ENCODE measurements around the gene DOCK8. TPM values are rescaled to one million over a fixed set of nuclear protein-coding genes. Genes with fewer than 3 reads are reported as not detected.
A peak's percentile ranks its signal among the peaks of the same experiment; 100 is the strongest.

The DOCK8 gene
- total RNA-seq, 2 donors from 2014 or later = 199 to 213 TPM

- Mint-ChIP-seq H3K27ac (no peak overlapping the region), H3K4me1 (ENCODE audit: low read depth) (no peaks in the 10 kb centered on the region), H3K4me3 (no peak overlapping the region), H3K27me3 (ENCODE audit: low read depth) (no peaks in the 10 kb centered on the region), H3K36me3 (ENCODE audit: insufficient read depth in 2 of 2) (peaks cover 4 to 29% of the 10 kb centered on the region in 2 donors), H3K9me3 (no peaks in the 10 kb centered on the region)
- ATAC-seq (replicated peaks in 1 of 2) (no peak), DNase-seq (no peak)
Measured at GRCh38 chr9:312596-313320, 98.1 kb downstream of the DOCK8 start.

GRCh38 chr9:316382-316965 lies 101.8 kb downstream of the DOCK8 start:
- H3K9me3 Mint-ChIP-seq = no peaks in the 10 kb centered on the region
- no peak for DNase-seq
- H3K4me1 Mint-ChIP-seq (ENCODE audit: low read depth) = no peaks in the 10 kb centered on the region
- no peak overlapping the region for H3K4me3 Mint-ChIP-seq
- H3K27ac Mint-ChIP-seq = no peak overlapping the region
- ATAC-seq (replicated peaks in 1 of 2) = peak in 1 of 2 donors; percentile 9
- H3K36me3 Mint-ChIP-seq (ENCODE audit: insufficient read depth in 2 of 2) = peaks cover 4 to 25% of the 10 kb centered on the region in 2 donors
- H3K27me3 Mint-ChIP-seq (ENCODE audit: low read depth) = no peaks in the 10 kb centered on the region

- Mint-ChIP-seq H3K27ac (no peak overlapping the region), H3K9me3 (no peaks in the 10 kb centered on the region), H3K4me3 (no peak overlapping the region), H3K36me3 (ENCODE audit: insufficient read depth in 2 of 2) (peaks cover 7 to 22% of the 10 kb centered on the region in 2 donors), H3K27me3 (ENCODE audit: low read depth) (no peaks in the 10 kb centered on the region), H3K4me1 (ENCODE audit: low read depth) (no peaks in the 10 kb centered on the region)
- ATAC-seq (replicated peaks in 1 of 2) (no peak), DNase-seq (no peak)
Measured at GRCh38 chr9:318646-319045, 104.0 kb downstream of the DOCK8 start.

GRCh38 chr9:324971-325370 lies 110.3 kb downstream of the DOCK8 start:
- Mint-ChIP-seq H3K27me3 (ENCODE audit: low read depth) (no peaks in the 10 kb centered on the region), H3K36me3 (ENCODE audit: insufficient read depth in 2 of 2) (peaks cover 4 to 8% of the 10 kb centered on the region in 2 donors), H3K9me3 (no peaks in the 10 kb centered on the region), H3K27ac (peak overlapping the region; percentile 8), H3K4me3 (no peak overlapping the region), H3K4me1 (ENCODE audit: low read depth) (no peaks in the 10 kb centered on the region)
- DNase-seq (no peak), ATAC-seq (replicated peaks in 1 of 2) (no peak)

GRCh38 chr9:326667-327066 lies 112.0 kb downstream of the DOCK8 start:
- H3K4me3 Mint-ChIP-seq = no peak overlapping the region
- peaks cover 8 to 19% of the 10 kb centered on the region in 2 donors for H3K36me3 Mint-ChIP-seq (ENCODE audit: insufficient read depth in 2 of 2)
- H3K27ac Mint-ChIP-seq = peak overlapping the region; percentile 76
- DNase-seq = no peak
- H3K27me3 Mint-ChIP-seq (ENCODE audit: low read depth) = no peaks in the 10 kb centered on the region
- H3K9me3 Mint-ChIP-seq = no peaks in the 10 kb centered on the region
- H3K4me1 Mint-ChIP-seq (ENCODE audit: low read depth) = no peaks in the 10 kb centered on the region
- ATAC-seq (replicated peaks in 1 of 2) = no peak

- H3K27me3 Mint-ChIP-seq (ENCODE audit: low read depth) = no peaks in the 10 kb centered on the region
- ATAC-seq (replicated peaks in 1 of 2) = no peak
- H3K27ac Mint-ChIP-seq = peak overlapping the region; percentile 54
- no peak for DNase-seq
- H3K9me3 Mint-ChIP-seq = no peaks in the 10 kb centered on the region
- peaks cover 7 to 26% of the 10 kb centered on the region in 2 donors for H3K36me3 Mint-ChIP-seq (ENCODE audit: insufficient read depth in 2 of 2)
- no peak overlapping the region for H3K4me3 Mint-ChIP-seq
- H3K4me1 Mint-ChIP-seq (ENCODE audit: low read depth) = no peaks in the 10 kb centered on the region
Measured at GRCh38 chr9:328453-328852, 113.8 kb downstream of the DOCK8 start.

- no peak overlapping the region for H3K27ac Mint-ChIP-seq
- H3K36me3 Mint-ChIP-seq (ENCODE audit: insufficient read depth in 2 of 2) = peaks cover 16 to 44% of the 10 kb centered on the region in 2 donors
- no peaks in the 10 kb centered on the region for H3K27me3 Mint-ChIP-seq (ENCODE audit: low read depth)
- H3K4me1 Mint-ChIP-seq (ENCODE audit: low read depth) = no peaks in the 10 kb centered on the region
- no peak for DNase-seq
- H3K9me3 Mint-ChIP-seq = no peaks in the 10 kb centered on the region
- no peak overlapping the region for H3K4me3 Mint-ChIP-seq
- ATAC-seq (replicated peaks in 1 of 2) = no peak
Measured at GRCh38 chr9:331197-331596, 116.5 kb downstream of the DOCK8 start.

GRCh38 chr9:335373-335772 lies 120.7 kb downstream of the DOCK8 start:
- no peaks in the 10 kb centered on the region for H3K27me3 Mint-ChIP-seq (ENCODE audit: low read depth)
- no peak overlapping the region for H3K4me3 Mint-ChIP-seq
- H3K4me1 Mint-ChIP-seq (ENCODE audit: low read depth) = no peaks in the 10 kb centered on the region
- no peak for ATAC-seq (replicated peaks in 1 of 2)
- H3K9me3 Mint-ChIP-seq = no peaks in the 10 kb centered on the region
- peaks cover 21 to 58% of the 10 kb centered on the region in 2 donors for H3K36me3 Mint-ChIP-seq (ENCODE audit: insufficient read depth in 2 of 2)
- no peak for DNase-seq
- peak overlapping the region; percentile 54 for H3K27ac Mint-ChIP-seq

- Mint-ChIP-seq H3K27ac (peak overlapping the region; percentile 54), H3K36me3 (ENCODE audit: insufficient read depth in 2 of 2) (peaks cover 18 to 52% of the 10 kb centered on the region in 2 donors), H3K27me3 (ENCODE audit: low read depth) (no peaks in the 10 kb centered on the region), H3K9me3 (no peaks in the 10 kb centered on the region), H3K4me3 (no peak overlapping the region), H3K4me1 (ENCODE audit: low read depth) (no peaks in the 10 kb centered on the region)
- ATAC-seq (replicated peaks in 1 of 2) (no peak), DNase-seq (no peak)
Measured at GRCh38 chr9:336039-336438, 121.4 kb downstream of the DOCK8 start.

- H3K4me1 Mint-ChIP-seq (ENCODE audit: low read depth) = no peaks in the 10 kb centered on the region
- ATAC-seq (replicated peaks in 1 of 2) (no peak), DNase-seq (no peak)
- H3K36me3 Mint-ChIP-seq (ENCODE audit: insufficient read depth in 2 of 2) = peaks cover 22 to 48% of the 10 kb centered on the region in 2 donors
- no peaks in the 10 kb centered on the region for H3K9me3 Mint-ChIP-seq
- H3K27me3 Mint-ChIP-seq (ENCODE audit: low read depth) = no peaks in the 10 kb centered on the region
- no peak overlapping the region for H3K4me3 Mint-ChIP-seq
- peak overlapping the region; percentile 7 for H3K27ac Mint-ChIP-seq
Measured at GRCh38 chr9:338602-339001, 123.9 kb downstream of the DOCK8 start.

GRCh38 chr9:341634-342421 lies 127.2 kb downstream of the DOCK8 start:
- Mint-ChIP-seq H3K27me3 (ENCODE audit: low read depth) (no peaks in the 10 kb centered on the region), H3K4me1 (ENCODE audit: low read depth) (no peaks in the 10 kb centered on the region), H3K4me3 (no peak overlapping the region), H3K36me3 (ENCODE audit: insufficient read depth in 2 of 2) (peaks cover 15 to 39% of the 10 kb centered on the region in 2 donors), H3K27ac (no peak overlapping the region), H3K9me3 (no peaks in the 10 kb centered on the region)
- no peak for DNase-seq
- ATAC-seq (replicated peaks in 1 of 2) = no peak

- peaks cover 2% of the 10 kb centered on the region for H3K4me1 Mint-ChIP-seq (ENCODE audit: low read depth)
- peaks cover 14 to 29% of the 10 kb centered on the region in 2 donors for H3K36me3 Mint-ChIP-seq (ENCODE audit: insufficient read depth in 2 of 2)
- ATAC-seq (replicated peaks in 1 of 2) (no peak), DNase-seq (no peak)
- H3K4me3 Mint-ChIP-seq = no peak overlapping the region
- peak overlapping the region; percentile 22 for H3K27ac Mint-ChIP-seq
- H3K9me3 Mint-ChIP-seq = no peaks in the 10 kb centered on the region
- H3K27me3 Mint-ChIP-seq (ENCODE audit: low read depth) = no peaks in the 10 kb centered on the region
Measured at GRCh38 chr9:343773-344172, 129.1 kb downstream of the DOCK8 start.

GRCh38 chr9:346111-346571 lies 131.5 kb downstream of the DOCK8 start:
- peaks cover 15% of the 10 kb centered on the region for H3K4me1 Mint-ChIP-seq (ENCODE audit: low read depth)
- H3K27ac Mint-ChIP-seq = no peak overlapping the region
- H3K27me3 Mint-ChIP-seq (ENCODE audit: low read depth) = no peaks in the 10 kb centered on the region
- ATAC-seq (replicated peaks in 1 of 2) (no peak), DNase-seq (no peak)
- no peaks in the 10 kb centered on the region for H3K9me3 Mint-ChIP-seq
- no peak overlapping the region for H3K4me3 Mint-ChIP-seq
- H3K36me3 Mint-ChIP-seq (ENCODE audit: insufficient read depth in 2 of 2) = peaks cover 16 to 34% of the 10 kb centered on the region in 2 donors
